ENCODE measurements around the gene GRHL1.

Gene GRHL1

DNA sequence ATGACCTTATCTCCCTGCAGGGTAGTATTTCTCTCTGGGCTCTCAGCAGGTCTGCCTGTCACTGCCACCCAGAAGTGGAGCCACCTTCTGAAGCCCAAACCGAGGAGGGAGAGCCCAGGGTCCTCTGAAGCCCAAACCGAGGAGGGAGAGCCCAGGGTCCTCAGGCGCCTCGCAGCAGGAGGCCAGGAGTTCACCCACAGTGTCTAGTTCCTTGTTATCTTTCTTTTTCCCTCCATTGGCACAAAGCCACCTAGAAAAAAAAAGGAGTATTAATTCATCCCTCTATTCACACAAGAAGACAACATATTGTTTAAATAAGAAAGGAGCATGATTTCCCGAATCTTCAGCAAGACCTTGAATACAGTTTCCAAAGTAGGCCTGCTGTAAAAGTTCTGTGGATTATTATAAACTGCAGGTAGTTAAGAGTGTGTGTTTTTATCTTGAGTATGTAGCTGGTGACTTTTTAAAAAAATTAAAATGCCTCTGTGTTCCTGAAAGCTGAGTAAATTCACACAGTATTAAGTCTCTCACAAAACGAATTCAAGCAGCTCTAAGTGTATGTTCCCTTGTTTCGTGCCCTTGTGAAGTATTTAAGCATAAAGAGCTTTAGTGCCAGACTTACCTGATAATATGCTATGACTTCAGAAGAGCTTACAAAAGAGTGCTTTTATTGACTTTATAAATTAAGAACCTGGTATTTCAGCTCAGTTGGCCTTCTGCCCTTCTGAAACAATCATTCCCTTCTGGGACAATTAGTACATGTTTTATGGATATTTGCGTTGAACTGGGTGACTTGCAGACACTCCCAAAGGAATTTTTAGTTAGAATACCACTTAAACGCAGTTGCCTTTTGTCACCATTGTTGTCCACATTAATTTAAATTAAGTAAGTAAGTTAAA, 11.7 kb upstream of the GRHL1 start:
- TF ChIP-seq, protein P1, sequence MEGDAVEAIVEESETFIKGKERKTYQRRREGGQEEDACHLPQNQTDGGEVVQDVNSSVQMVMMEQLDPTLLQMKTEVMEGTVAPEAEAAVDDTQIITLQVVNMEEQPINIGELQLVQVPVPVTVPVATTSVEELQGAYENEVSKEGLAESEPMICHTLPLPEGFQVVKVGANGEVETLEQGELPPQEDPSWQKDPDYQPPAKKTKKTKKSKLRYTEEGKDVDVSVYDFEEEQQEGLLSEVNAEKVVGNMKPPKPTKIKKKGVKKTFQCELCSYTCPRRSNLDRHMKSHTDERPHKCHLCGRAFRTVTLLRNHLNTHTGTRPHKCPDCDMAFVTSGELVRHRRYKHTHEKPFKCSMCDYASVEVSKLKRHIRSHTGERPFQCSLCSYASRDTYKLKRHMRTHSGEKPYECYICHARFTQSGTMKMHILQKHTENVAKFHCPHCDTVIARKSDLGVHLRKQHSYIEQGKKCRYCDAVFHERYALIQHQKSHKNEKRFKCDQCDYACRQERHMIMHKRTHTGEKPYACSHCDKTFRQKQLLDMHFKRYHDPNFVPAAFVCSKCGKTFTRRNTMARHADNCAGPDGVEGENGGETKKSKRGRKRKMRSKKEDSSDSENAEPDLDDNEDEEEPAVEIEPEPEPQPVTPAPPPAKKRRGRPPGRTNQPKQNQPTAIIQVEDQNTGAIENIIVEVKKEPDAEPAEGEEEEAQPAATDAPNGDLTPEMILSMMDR (IDR thresholded peaks at IDR 0.05), result no peak
- no peak overlapping the region for H3K27ac ChIP-seq
- DNase-seq (ENCODE audit: low spot score), result no peak
- no peak overlapping the region for H3K4me3 ChIP-seq

DNA sequence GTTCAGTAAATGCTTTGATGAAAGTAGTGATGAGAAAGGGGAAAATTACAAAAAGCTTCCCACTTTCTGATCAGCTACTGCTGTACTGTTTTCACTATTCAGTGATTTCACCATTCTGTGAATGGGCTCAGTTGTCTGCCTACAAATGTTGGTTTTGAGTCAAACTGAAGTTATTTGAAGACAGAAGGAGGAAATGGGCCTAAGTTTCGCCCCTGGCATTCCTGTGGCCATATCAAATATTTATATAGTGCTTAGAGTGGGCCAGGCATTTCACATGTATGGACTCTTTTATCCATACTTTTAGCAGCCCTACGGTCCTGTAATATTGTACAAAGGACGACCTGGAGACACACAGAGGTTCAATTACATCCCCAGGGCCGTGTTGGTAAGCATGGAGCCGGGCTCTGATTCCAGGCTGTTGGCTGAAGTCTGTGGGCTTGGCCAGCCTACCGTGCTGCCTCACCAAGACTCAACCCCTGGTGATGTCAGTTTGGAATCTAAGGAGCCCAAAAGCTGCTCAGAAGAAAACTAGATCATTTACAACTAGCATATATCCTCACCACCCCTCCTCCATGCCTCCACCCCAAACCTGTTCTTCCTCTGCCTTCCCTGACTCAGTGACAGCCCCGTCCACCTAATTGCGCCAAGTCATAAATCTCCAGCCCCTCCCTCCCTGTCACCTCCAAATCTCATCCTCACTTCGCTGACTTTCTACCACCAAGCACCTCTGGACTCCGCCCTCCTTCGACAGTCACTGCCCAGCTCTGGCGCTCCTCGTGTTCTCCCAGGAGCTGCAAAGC, 10.1 kb upstream of the GRHL1 start:
- no peak overlapping the region for H3K4me3 ChIP-seq
- no peak overlapping the region for H3K27ac ChIP-seq
- DNase-seq (ENCODE audit: low spot score), result no peak
- TF ChIP-seq, protein P1 (IDR thresholded peaks at IDR 0.05), result no peak

DNA sequence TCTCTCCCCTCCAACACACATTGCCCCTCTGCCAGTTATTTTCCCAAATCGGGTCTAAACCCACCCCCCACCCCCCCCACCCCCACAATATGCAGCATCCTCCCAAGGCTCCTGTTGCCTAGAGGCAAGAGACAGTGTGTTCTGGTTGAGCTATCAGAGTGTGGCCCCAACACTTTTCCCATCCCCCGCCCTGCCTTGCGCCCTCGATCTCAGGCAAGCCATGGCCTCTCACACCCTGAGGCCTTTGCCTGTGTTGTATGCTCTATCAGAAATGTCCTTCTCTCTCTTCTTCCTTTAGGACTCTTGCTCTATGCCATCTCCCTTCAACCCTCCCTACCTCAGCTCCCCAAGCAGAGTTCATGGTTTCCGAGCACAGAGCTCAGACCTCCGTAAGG, 9.5 kb upstream of the GRHL1 start:
- Histone ChIP-seq H3K4me3 (no peak overlapping the region), H3K27ac (no peak overlapping the region)
- no peak for DNase-seq (ENCODE audit: low spot score)
- TF ChIP-seq, protein P1 (IDR thresholded peaks at IDR 0.05), result no peak

DNA sequence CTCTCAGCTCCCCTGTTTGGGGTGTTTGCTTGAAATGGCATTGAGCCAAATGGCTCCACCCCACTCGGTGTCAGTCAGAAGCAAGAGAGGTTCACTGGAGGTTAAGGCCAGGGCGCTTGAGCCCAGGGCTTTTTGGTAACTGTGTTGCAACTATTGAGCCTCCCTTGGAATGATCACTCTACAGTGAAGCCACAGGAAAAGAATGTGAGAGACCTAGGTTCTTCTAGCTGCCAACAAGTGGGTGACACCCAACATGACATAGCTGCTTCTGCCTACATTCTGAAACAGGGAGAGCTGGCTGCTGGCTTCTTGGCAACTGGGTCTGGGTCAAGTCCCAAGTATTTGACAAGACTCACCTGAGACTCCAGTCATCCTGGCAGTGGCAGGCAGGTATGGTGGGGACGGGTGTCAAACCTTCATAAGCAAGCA, 7.1 kb upstream of the GRHL1 start:
- DNase-seq (ENCODE audit: low spot score), result no peak
- no peak overlapping the region for H3K27ac ChIP-seq
- TF ChIP-seq, protein P1 (IDR thresholded peaks at IDR 0.05), result no peak
- H3K4me3 ChIP-seq, result no peak overlapping the region

DNA sequence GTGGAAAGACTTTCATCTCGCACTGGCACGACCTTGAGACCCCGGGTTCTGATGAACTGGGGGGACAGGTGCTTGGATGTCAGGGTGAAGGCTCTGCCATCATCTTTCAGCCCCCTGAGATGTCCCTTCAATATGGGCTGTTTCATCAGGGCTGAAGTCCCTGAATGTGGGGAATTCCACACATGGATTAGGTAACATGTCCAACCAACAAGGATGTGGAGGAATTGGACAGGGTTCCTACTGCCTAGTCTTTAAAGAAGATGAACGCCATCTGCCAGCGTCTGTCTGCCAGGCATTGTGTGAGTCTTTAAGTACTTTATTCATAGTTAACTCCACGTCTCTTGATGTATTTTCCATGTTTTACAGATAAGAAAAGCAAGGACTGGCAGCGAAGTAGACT, 5.9 kb upstream of the GRHL1 start:
- TF ChIP-seq, protein P1 (IDR thresholded peaks at IDR 0.05), result no peak
- H3K4me3 ChIP-seq, result no peak overlapping the region
- H3K27ac ChIP-seq, result no peak overlapping the region
- DNase-seq (ENCODE audit: low spot score), result no peak

DNA sequence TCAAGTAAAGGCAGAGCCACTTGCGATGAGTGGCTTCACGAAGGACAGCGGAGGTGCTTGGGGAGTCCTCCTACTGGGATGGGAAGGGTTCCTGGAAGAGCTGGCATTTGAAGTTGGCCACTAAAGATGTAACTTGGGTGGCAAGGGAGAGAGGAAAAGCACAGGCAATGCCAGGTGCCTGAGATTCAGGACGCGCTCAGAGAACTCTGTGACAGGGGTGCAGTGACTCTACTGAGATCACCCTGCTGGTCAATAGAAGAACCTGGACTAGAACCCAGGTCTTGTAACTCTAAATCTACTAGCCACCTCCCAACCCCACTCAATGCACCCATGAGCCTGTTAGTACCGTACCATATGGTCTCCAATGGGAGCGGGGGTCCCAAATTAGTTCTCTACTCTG, 5.4 kb upstream of the GRHL1 start:
- TF ChIP-seq, protein P1 (IDR thresholded peaks at IDR 0.05), result no peak

More for the DNA sequence above, 5.4 kb upstream of the GRHL1 start:
- DNase-seq (ENCODE audit: low spot score), result no peak
- Histone ChIP-seq H3K4me3 (no peak overlapping the region), H3K27ac (no peak overlapping the region)
